ENCODE results near the gene TNNI3.
"Not testable (repeated sequence)": the region's sequence is repeated elsewhere in the genome, so short reads cannot be mapped to it uniquely, and the experiment has no call there.

Gene TNNI3

DNA sequence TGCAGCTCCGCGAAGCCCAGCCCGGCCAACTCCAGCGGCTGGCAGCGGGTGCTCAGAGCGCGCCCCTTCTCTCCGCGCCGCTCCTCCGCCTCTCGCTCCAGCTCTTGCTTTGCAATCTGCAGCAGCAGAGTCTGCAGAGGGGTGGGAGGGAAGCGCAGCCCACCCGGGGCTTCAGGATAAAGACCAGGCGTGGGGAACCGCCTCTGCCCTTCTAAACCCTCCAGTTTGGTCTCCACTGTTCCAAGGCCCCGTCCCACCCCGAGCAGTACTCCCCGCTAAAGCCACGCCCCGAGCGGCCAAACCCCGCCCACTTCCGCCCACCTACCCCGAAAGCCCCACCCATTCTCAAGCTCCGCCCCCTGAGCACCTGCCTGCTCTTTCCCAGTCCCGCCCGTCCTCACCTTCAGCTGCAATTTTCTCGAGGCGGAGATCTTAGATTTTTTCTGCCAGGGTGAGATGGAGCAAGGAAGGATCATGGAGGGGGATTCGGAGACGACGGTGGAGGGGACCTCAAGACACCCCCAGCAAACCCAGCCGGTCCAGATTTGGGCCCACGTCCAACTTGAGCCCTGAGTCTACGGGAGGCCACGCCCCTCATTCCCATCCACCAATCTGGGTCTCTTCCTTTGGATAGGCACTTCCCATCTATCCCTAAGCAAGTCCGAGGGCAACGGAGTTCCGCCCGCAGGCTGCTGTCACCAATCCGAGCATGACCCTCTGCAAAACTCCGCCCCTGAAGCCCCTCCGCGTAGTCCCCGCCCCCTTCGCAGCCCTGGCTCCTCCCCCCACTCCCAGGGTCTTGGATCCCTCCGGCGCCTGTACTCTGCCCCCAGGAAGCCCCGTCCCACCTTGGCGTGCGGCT, 1.1 kb downstream of the TNNI3 start:
- no peaks in the 10 kb centered on the region for H3K9me3 ChIP-seq (ENCODE audit: control insufficient read depth in 1 of 2, low read length in 2 of 2)
- no peaks in the 10 kb centered on the region for H3K36me3 ChIP-seq (ENCODE audit: control insufficient read depth in 1 of 2, insufficient read depth in 2 of 2, low read length in 2 of 2)
- H3K27me3 ChIP-seq (ENCODE audit: low read depth, low read length): peaks cover 9% of the 10 kb centered on the region
- H3K4me3 ChIP-seq (ENCODE audit: low read depth in 1 of 2, low read length in 2 of 2): no peak overlapping the region
- H3K27ac ChIP-seq (ENCODE audit: low read length): no peak overlapping the region
- peaks cover 0 to 6% of the 10 kb centered on the region in 2 donors for H3K4me1 ChIP-seq (ENCODE audit: control insufficient read depth in 1 of 2, insufficient read depth in 2 of 2, low read length in 2 of 2)

DNA sequence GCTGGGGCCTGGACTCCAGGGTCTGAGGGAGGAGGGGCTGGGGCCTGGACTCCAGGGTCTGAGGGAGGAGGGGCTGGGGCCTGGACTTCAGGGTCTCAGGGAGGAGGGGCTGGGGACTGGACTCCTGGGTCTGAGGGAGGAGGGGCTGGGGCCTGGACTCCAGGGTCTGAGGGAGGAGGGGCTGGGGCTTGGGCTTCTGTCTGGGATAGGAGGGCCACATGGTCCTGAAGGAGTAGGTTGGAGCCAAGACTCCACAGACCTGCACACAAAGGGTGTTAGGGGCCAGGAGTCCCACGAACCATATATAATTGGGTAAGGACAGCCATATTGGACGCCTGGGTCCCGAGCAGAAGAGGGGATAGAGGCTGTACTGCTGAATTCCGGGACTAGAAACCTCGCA, 1.7 kb downstream of the TNNI3 start:
- not testable (repeated sequence) for H3K27me3 ChIP-seq (ENCODE audit: low read depth, low read length)

DNA sequence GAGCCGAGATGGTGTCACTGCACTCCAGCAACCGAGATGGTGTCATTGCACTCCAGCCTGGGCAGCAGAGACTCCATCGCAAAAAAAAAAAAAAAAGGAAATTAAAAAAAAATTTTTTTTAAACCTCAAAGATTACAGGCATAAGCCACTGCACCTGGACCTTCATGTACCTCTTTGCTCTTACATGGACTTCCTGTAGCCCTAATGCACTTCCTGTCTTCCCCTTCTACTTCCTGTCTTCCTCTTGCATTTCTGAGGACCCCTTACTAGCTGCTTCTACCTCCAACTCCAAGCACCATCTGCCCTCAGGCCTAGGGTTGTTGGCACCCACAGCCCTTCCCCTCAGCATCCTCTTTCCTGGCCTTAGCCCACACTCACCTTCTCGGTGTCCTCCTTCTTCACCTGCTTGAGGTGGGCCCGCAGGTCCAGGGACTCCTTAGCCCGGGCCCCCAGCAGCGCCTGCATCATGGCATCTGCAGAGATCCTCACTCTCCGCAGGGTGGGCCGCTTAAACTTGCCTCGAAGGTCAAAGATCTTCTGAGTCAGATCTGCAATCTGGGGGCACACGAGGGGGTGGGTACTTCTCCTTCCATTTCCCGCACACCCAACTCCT, 3.8 kb downstream of the TNNI3 start:
- no peaks in the 10 kb centered on the region for H3K36me3 ChIP-seq (ENCODE audit: control insufficient read depth in 1 of 2, insufficient read depth in 2 of 2, low read length in 2 of 2)
- H3K27ac ChIP-seq (ENCODE audit: low read length): no peak overlapping the region
- no peaks in the 10 kb centered on the region for H3K9me3 ChIP-seq (ENCODE audit: control insufficient read depth in 1 of 2, low read length in 2 of 2)
- no peak overlapping the region for H3K4me3 ChIP-seq (ENCODE audit: low read depth in 1 of 2, low read length in 2 of 2)
- peaks cover 0 to 6% of the 10 kb centered on the region in 2 donors for H3K4me1 ChIP-seq (ENCODE audit: control insufficient read depth in 1 of 2, insufficient read depth in 2 of 2, low read length in 2 of 2)
- peaks cover 21% of the 10 kb centered on the region for H3K27me3 ChIP-seq (ENCODE audit: low read depth, low read length)

More for the DNA sequence above, 1.7 kb downstream of the TNNI3 start:
- not testable (repeated sequence) for H3K9me3 ChIP-seq (ENCODE audit: control insufficient read depth in 1 of 2, low read length in 2 of 2); H3K36me3 ChIP-seq (ENCODE audit: control insufficient read depth in 1 of 2, insufficient read depth in 2 of 2, low read length in 2 of 2); H3K4me3 ChIP-seq (ENCODE audit: low read depth in 1 of 2, low read length in 2 of 2); H3K4me1 ChIP-seq (ENCODE audit: control insufficient read depth in 1 of 2, insufficient read depth in 2 of 2, low read length in 2 of 2); H3K27ac ChIP-seq (ENCODE audit: low read length)

GRCh38 chr19:55152017-55152416, 5.5 kb downstream of the TNNI3 start:
- H3K27ac ChIP-seq (ENCODE audit: low read length): no peak overlapping the region
- no peaks in the 10 kb centered on the region for H3K36me3 ChIP-seq (ENCODE audit: control insufficient read depth in 1 of 2, insufficient read depth in 2 of 2, low read length in 2 of 2)
- no peaks in the 10 kb centered on the region for H3K9me3 ChIP-seq (ENCODE audit: control insufficient read depth in 1 of 2, low read length in 2 of 2)
- H3K4me3 ChIP-seq (ENCODE audit: low read depth in 1 of 2, low read length in 2 of 2): no peak overlapping the region
- peaks cover 24% of the 10 kb centered on the region for H3K27me3 ChIP-seq (ENCODE audit: low read depth, low read length)
- peaks cover 0 to 6% of the 10 kb centered on the region in 2 donors for H3K4me1 ChIP-seq (ENCODE audit: control insufficient read depth in 1 of 2, insufficient read depth in 2 of 2, low read length in 2 of 2)

DNA sequence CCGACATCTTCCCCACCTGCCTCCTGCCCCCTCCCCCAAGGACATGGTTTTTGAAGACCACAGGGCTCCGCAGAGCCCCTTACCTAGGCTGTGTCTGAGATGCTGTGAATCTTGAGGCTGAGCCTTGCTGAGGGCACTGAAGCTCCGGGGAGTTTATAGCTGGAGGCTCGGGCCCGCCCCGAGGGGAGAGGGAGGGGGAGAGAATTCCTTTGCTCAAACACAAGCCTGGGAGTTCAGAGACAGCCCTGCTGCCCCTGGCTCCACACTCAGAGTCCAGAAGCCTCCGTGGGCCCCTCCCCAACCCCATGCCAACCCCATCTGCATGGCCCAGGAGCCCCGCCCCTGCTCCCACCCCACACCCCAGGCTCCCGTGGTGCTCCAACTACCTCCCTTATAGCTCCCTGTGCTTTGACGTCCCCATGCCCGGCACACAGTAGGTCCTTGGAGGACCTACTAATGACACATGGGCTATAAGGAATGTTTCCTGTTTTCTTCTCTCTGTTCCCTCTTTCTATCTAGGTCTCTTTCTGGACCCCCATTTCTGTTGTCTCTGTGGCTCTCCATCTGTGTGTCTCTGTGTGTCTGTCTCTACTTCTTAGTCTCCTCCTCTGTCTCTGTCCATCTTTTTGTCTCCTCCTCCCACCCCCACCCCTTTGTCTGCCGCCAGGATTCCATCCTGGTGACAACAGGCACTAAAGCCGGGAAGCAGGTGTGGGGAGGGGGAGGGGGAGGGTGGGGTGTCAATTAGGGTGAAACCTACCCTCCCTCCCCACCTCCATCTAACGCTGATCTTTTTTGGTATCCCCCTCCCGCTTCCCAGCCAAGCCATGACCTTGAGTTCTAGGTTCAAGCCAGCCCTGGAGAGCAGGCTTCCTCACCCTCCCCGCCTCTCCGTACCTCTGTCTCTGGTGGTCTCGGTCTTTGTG, 8.2 kb downstream of the TNNI3 start, which contains the start of gene TNNT1:
TSS of gene TNNT1 (minus strand) at position 129 of the 926 bp plus-strand sequence. CDS start 2,049 bp downstream, outside the sequence.
- Histone ChIP-seq H3K9me3 (ENCODE audit: control insufficient read depth in 1 of 2, low read length in 2 of 2) (no peaks in the 10 kb centered on the region), H3K4me1 (ENCODE audit: control insufficient read depth in 1 of 2, insufficient read depth in 2 of 2, low read length in 2 of 2) (no peaks in the 10 kb centered on the region), H3K4me3 (ENCODE audit: low read depth in 1 of 2, low read length in 2 of 2) (no peak within 1 kb of the TSS), H3K36me3 (ENCODE audit: control insufficient read depth in 1 of 2, insufficient read depth in 2 of 2, low read length in 2 of 2) (no peaks in the 10 kb centered on the region), H3K27ac (ENCODE audit: low read length) (no peak within 1 kb of the TSS), H3K27me3 (ENCODE audit: low read depth, low read length) (peaks cover 22% of the 10 kb centered on the region)

DNA sequence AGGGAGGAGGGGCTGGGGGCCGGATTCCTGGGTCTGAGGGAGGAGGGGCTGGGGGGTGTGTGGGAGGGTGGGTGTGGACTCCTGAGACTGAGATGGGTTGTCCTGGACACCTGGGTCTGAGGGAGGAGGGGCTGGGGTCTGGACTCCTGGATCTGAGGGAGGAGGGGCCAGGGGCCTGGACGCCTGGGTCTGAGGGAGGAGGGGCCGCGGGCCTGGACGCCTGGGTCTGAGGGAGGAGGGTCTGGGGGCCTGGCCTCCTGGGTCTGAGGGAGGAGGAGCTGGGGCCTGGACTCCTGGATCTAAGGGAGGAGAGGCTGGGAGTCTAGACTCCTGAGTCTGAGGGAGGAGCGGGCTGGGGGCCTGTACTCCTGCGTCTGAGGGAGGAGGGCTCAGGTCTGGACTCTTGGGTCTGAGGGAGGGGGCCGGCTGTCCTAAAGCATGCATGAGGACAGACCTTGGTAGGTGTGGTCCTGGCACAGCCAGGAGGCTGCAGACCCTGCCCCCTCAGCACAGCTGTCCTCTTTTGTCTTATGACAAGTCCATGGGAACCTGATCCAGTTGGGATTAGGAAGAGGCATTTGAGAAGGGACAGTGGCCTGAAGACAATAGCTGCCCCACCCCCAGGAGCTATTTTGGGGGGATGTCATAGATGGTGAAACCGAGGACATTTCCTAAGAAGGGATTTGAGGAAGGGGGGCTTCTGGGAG, 9.8 kb downstream of the TNNI3 start:
- no peak overlapping the region for H3K27ac ChIP-seq (ENCODE audit: low read length)
- no peaks in the 10 kb centered on the region for H3K36me3 ChIP-seq (ENCODE audit: control insufficient read depth in 1 of 2, insufficient read depth in 2 of 2, low read length in 2 of 2)
- H3K4me3 ChIP-seq (ENCODE audit: low read depth in 1 of 2, low read length in 2 of 2): no peak overlapping the region
- H3K9me3 ChIP-seq (ENCODE audit: control insufficient read depth in 1 of 2, low read length in 2 of 2): no peaks in the 10 kb centered on the region
- no peaks in the 10 kb centered on the region for H3K4me1 ChIP-seq (ENCODE audit: control insufficient read depth in 1 of 2, insufficient read depth in 2 of 2, low read length in 2 of 2)
- peaks cover 22% of the 10 kb centered on the region for H3K27me3 ChIP-seq (ENCODE audit: low read depth, low read length)

- Histone ChIP-seq H3K36me3 (ENCODE audit: control insufficient read depth in 1 of 2, insufficient read depth in 2 of 2, low read length in 2 of 2) (no peaks in the 10 kb centered on the region), H3K9me3 (ENCODE audit: control insufficient read depth in 1 of 2, low read length in 2 of 2) (no peaks in the 10 kb centered on the region), H3K4me1 (ENCODE audit: control insufficient read depth in 1 of 2, insufficient read depth in 2 of 2, low read length in 2 of 2) (peaks cover 0 to under 1% of the 10 kb centered on the region in 2 donors), H3K27ac (ENCODE audit: low read length) (no peak overlapping the region), H3K4me3 (ENCODE audit: low read depth in 1 of 2, low read length in 2 of 2) (no peak overlapping the region), H3K27me3 (ENCODE audit: low read depth, low read length) (peaks cover 22% of the 10 kb centered on the region)
These were observed 10.7 kb downstream of the TNNI3 start for GRCh38 chr19:55146705-55147273.

- Histone ChIP-seq H3K4me3 (ENCODE audit: low read depth in 1 of 2, low read length in 2 of 2) (no peak overlapping the region), H3K4me1 (ENCODE audit: control insufficient read depth in 1 of 2, insufficient read depth in 2 of 2, low read length in 2 of 2) (peaks cover 0 to 5% of the 10 kb centered on the region in 2 donors), H3K9me3 (ENCODE audit: control insufficient read depth in 1 of 2, low read length in 2 of 2) (no peaks in the 10 kb centered on the region), H3K36me3 (ENCODE audit: control insufficient read depth in 1 of 2, insufficient read depth in 2 of 2, low read length in 2 of 2) (no peaks in the 10 kb centered on the region), H3K27ac (ENCODE audit: low read length) (no peak overlapping the region), H3K27me3 (ENCODE audit: low read depth, low read length) (peaks cover 22% of the 10 kb centered on the region)
These were observed 11.3 kb downstream of the TNNI3 start for GRCh38 chr19:55146078-55146704.

GRCh38 chr19:55145232-55145631, 12.3 kb downstream of the TNNI3 start:
- no peaks in the 10 kb centered on the region for H3K9me3 ChIP-seq (ENCODE audit: control insufficient read depth in 1 of 2, low read length in 2 of 2)
- H3K4me1 ChIP-seq (ENCODE audit: control insufficient read depth in 1 of 2, insufficient read depth in 2 of 2, low read length in 2 of 2): peaks cover 0 to 9% of the 10 kb centered on the region in 2 donors
- H3K27ac ChIP-seq (ENCODE audit: low read length): no peak overlapping the region
- H3K4me3 ChIP-seq (ENCODE audit: low read depth in 1 of 2, low read length in 2 of 2): no peak overlapping the region
- H3K27me3 ChIP-seq (ENCODE audit: low read depth, low read length): peaks cover 22% of the 10 kb centered on the region
- H3K36me3 ChIP-seq (ENCODE audit: control insufficient read depth in 1 of 2, insufficient read depth in 2 of 2, low read length in 2 of 2): no peaks in the 10 kb centered on the region

DNA sequence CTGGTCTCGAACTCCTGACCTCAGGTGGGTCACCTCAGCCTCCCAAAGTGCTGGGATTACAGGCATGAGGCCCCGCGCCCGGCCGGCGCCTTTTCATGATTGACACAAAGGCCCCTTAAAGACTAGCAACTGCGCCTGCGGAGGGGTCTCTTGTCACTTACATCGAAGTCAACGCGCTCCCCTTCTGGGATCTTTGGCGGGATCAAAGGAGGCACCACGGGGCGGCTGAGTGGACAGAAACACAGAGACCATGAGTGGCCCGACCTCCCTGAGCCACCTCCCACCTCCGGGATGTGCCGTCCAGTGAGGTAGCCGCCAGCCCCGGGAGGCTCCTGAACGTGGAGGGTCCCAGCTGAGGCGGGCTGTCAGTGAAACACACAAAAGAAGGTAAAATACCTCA, 15.8 kb downstream of the TNNI3 start:
- no peaks in the 10 kb centered on the region for H3K36me3 ChIP-seq (ENCODE audit: control insufficient read depth in 1 of 2, insufficient read depth in 2 of 2, low read length in 2 of 2)
- peaks cover 6% of the 10 kb centered on the region for H3K27me3 ChIP-seq (ENCODE audit: low read depth, low read length)
- H3K4me3 ChIP-seq (ENCODE audit: low read depth in 1 of 2, low read length in 2 of 2): no peak overlapping the region
- no peak overlapping the region for H3K27ac ChIP-seq (ENCODE audit: low read length)
- peaks cover 0 to 9% of the 10 kb centered on the region in 2 donors for H3K4me1 ChIP-seq (ENCODE audit: control insufficient read depth in 1 of 2, insufficient read depth in 2 of 2, low read length in 2 of 2)
- no peaks in the 10 kb centered on the region for H3K9me3 ChIP-seq (ENCODE audit: control insufficient read depth in 1 of 2, low read length in 2 of 2)

Measured in muscle layer of duodenum (tissue), 2 donors.